Ovary (tissue), 3 donors: ENCODE data around the gene TRIO.

ENCODE experiments used
- EP300 ChIP-seq: sonication (generic); formaldehyde crosslinking; IDR thresholded peaks from one replicate; pipeline ENCODE4 v1.6.1; 2017; ENCODE audit warnings: antibody characterized with exemption
- POLR2A ChIP-seq: fragments of 450-650 bp; IDR thresholded peaks from one replicate; pipeline ENCODE4 v1.6.1; 2017; ENCODE audit warnings: antibody characterized with exemption, mild to moderate bottlenecking, moderate library complexity
- TF ChIP-seq, protein P1 (sequence below), 3 donors: fragments of 450-650 bp in 2 of 3; fragments of 200-600 bp in 1 of 3; IDR thresholded peaks; one replicate each; pipeline versions ENCODE4 v1.5.1 to v1.8.0; 2016 to 2022; ENCODE audit warnings: antibody characterized with exemption in 3 of 3, mild to moderate bottlenecking in 1 of 3
- donor health status: DM: no; HTN: no; CAD: no.

DNA sequence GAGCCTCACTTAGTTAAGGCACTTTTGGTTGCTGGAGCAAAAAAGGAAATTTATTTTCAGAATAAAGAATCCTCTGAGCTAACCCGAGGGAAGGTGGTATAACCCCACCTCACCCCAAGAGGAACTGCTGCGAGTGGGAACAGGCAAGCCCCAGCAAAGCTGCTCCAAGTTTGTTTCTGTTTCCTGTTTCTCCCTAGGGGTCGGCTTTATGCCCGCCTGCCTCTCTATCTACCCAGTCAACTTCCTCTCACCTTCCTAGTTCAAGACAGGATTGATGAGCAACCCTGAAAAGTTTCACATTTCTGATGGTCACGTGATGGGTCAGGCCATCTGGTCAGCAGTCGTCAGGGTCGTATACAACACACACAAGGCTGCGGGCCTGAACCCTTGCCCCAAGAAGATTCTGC, 31.1 kb downstream of the TRIO start:
- TF ChIP-seq, protein P1, sequence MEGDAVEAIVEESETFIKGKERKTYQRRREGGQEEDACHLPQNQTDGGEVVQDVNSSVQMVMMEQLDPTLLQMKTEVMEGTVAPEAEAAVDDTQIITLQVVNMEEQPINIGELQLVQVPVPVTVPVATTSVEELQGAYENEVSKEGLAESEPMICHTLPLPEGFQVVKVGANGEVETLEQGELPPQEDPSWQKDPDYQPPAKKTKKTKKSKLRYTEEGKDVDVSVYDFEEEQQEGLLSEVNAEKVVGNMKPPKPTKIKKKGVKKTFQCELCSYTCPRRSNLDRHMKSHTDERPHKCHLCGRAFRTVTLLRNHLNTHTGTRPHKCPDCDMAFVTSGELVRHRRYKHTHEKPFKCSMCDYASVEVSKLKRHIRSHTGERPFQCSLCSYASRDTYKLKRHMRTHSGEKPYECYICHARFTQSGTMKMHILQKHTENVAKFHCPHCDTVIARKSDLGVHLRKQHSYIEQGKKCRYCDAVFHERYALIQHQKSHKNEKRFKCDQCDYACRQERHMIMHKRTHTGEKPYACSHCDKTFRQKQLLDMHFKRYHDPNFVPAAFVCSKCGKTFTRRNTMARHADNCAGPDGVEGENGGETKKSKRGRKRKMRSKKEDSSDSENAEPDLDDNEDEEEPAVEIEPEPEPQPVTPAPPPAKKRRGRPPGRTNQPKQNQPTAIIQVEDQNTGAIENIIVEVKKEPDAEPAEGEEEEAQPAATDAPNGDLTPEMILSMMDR (IDR thresholded peaks at IDR 0.05): no peak
- TF ChIP-seq EP300 (no peak), POLR2A (no peak)
